Stimulated activated CD4-positive, alpha-beta T cell treated with anti-CD3 and anti-CD28 coated beads, Interleukin-1b, Interleukin-23, amount 100 ng/mL, for 1 hour (primary cell): ENCODE measurements around the gene GAD1.

Experiments
- DNase-seq, 2 donors: peaks; one replicate each; pipeline ENCODE4 v3.0.0-alpha.2; 2020; ENCODE audit warnings: low read depth in 2 of 2

GAD1 gene

GRCh38 chr2:170895023-170895757 lies 78.5 kb downstream of the GAD1 start:
- no peak for DNase-seq

DNA sequence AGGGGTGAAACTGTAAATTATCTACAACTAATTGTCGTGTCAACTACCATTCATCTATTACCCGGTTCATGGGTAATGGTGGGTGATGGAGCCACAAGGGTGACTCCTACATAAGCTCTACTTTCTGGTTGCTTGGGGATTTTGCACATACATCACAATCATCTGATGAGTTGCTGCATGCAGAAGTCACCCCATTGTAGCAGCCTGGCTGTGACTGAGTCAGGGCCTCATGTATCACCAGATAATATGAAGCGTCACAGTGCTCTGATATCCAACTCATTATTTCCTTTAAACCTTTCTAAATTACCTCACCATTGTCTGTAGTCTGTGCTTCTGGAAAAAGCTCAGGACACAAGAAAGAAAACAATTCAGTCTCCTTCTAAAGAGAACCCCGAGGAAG lies 79.9 kb downstream of the GAD1 start:
- no peak for DNase-seq

DNA sequence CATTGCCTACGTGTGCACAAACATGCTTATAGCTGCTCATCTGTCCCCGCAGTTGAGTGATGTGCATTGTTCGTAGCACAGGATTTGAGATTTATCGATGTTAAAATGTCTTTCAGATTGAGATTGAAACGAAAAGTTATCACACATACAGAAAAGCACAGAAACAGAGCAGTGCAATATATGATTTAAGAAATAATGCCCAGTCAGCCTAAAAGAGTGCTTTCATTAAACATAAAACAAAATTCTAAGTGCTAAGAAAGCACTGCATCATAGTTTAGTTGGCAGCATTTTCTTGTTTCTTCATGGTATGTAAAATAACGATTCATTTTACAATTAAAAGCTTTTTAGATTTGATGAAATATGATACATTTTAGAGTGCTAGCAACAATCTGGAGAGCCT lies 80.4 kb downstream of the GAD1 start:
- no peak for DNase-seq

DNA sequence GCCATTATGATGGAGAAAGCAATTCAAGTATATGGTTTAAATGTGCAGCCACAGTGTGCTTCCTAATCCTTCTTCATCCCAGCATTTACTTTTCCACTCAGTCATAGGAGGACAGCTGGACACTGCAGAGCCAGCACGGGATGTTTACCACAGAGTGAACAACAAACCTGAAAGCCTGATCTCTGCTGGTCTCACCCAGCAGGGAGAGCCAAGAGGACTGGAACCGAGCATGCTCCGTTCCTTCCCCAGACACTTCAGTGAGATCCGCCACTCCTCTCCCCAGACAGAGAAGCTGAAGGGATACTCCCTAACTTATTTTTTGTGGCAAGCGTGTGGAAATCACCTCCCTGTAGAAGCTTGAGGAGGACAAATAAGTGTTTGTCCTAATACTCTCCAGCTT lies 89.2 kb downstream of the GAD1 start:
- DNase-seq, result no peak
